ENCODE data around the gene STK24.

Gene STK24

DNA sequence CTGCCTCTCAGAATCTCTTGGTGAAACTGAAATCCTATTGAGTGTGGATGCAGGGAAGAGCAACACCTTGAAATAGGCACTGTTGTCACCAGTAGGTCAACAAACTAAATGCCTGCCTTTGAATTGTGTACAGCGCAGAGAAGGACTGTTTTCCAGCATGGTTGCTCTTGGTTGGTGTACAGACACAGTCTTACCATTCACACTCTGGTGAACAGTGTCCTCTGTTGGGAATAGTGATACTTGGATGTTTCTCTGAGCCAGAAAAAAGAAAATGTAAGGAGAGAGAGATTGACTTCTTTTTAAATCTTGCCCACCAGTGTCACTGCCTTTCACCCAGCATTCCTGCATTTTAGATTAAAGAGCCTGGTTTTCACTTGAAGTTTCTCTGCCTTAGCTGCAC is 179.7 kb downstream of the STK24 start:
- 0 out of 2 replicates have a peak, but pooled peaks cover 2% of the 10 kb centered on the region for H3K4me1 ChIP-seq (ENCODE audit: control insufficient read depth, insufficient read depth, low read length)
- no peak overlapping the region for H3K4me3 ChIP-seq (ENCODE audit: low read length)
- no peaks in the 10 kb centered on the region; the same call in 1 of the 2 replicates for H3K36me3 ChIP-seq (ENCODE audit: control insufficient read depth, insufficient read depth, low read length)
- no peak overlapping the region for H3K27ac ChIP-seq (ENCODE audit: low read length)
- H3K9me3 ChIP-seq (ENCODE audit: control insufficient read depth, insufficient read depth, low read length) = no peaks in the 10 kb centered on the region
- WGBS (ENCODE audit: insufficient coverage, insufficient read length) = no CpG with 5 or more reads among the region's 1 CpG
- H3K27me3 ChIP-seq (ENCODE audit: control insufficient read depth, insufficient read depth, low read length) = no peaks in the 10 kb centered on the region
- DNase-seq (ENCODE audit: low read depth, low spot score) = no peak

DNA sequence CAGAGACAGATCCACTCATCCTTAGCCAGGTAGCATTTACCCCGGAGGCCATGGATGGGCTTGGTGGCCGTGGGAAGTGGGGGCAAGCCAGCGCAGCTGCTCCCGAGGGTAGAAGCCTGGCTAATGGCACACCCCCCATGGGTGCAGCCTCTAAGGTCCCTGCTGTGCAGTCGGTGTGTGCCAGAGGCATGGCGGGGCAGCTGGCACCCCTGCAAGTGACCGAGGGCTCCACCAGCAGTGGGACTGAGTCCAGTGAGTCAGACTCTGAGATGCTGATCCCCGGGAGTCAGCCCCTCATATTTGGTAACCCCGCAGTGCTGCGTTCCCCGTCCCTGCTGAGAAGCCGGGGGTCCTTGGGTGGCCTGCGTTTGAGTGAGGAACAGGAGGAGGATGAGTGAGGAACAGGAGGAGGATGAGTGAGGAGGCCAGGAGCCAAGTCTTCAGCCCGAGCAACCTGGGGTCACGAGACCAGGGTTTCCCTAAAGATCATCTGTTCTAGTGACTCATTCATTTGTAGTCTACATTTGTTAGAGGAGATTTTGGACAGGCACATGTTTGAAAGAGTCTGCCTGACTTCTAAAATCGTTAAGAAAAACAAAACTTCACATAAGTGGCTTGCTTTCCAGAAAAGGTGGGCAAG is 180.7 kb downstream of the STK24 start:
- 0 out of 2 replicates have a peak, but pooled peaks cover 2% of the 10 kb centered on the region for H3K4me1 ChIP-seq (ENCODE audit: control insufficient read depth, insufficient read depth, low read length)
- no peak overlapping the region for H3K27ac ChIP-seq (ENCODE audit: low read length)
- H3K27me3 ChIP-seq (ENCODE audit: control insufficient read depth, insufficient read depth, low read length) = no peaks in the 10 kb centered on the region
- no peak for DNase-seq (ENCODE audit: low read depth, low spot score)
- no peaks in the 10 kb centered on the region; the same call in 1 of the 2 replicates for H3K36me3 ChIP-seq (ENCODE audit: control insufficient read depth, insufficient read depth, low read length)
- no peaks in the 10 kb centered on the region for H3K9me3 ChIP-seq (ENCODE audit: control insufficient read depth, insufficient read depth, low read length)
- no peak overlapping the region for H3K4me3 ChIP-seq (ENCODE audit: low read length)
- WGBS (ENCODE audit: insufficient coverage, insufficient read length) = no CpG with 5 or more reads among the region's 16 CpGs

Measured in iPS DF 6.9 (cell line).